Measurements from ENCODE around the gene WNK1.

DNA sequence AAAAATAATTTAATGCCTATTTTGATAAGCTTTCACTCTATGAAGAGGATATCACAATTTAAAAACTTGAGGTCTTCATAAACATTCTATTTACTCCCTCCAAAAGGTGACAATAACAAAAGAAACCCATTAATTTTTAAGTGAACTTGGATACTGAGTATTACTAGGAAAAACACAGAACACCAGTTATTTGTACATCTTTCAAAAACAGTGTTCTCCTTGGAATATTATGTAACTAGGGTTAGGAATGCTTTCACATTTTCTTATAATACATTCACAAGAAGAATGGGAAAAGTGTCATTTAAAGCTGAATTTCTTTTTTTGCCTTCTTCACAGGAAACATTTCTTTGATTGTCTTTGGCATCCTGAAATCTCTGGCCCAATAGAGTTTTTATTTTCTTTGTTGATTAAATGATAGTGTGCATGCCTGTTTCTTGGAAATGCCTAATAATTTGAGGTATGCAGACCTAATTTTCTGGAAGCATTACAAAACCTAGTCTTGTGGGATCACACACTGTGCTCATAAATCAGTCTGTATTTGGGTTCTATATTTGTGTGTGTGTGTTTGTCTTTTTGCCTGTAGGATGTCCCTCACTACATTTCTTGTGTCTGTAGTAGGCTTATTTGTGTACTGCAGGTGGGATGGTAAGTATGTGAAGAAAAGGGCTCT is 76.5 kb downstream of the WNK1 start:
- TF ChIP-seq, protein P1, sequence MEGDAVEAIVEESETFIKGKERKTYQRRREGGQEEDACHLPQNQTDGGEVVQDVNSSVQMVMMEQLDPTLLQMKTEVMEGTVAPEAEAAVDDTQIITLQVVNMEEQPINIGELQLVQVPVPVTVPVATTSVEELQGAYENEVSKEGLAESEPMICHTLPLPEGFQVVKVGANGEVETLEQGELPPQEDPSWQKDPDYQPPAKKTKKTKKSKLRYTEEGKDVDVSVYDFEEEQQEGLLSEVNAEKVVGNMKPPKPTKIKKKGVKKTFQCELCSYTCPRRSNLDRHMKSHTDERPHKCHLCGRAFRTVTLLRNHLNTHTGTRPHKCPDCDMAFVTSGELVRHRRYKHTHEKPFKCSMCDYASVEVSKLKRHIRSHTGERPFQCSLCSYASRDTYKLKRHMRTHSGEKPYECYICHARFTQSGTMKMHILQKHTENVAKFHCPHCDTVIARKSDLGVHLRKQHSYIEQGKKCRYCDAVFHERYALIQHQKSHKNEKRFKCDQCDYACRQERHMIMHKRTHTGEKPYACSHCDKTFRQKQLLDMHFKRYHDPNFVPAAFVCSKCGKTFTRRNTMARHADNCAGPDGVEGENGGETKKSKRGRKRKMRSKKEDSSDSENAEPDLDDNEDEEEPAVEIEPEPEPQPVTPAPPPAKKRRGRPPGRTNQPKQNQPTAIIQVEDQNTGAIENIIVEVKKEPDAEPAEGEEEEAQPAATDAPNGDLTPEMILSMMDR (IDR thresholded peaks at IDR 0.05 in 4 of 5, conservative IDR thresholded peaks at IDR 0.05 in 1 of 5) = no peak
- no peak for TF ChIP-seq POLR2A (IDR thresholded peaks at IDR 0.05)

All from gastrocnemius medialis (tissue), 4 donors.